Keratinocyte (primary cell): ENCODE results near the gene TRABD2B. TPM values are rescaled to one million over a fixed set of nuclear protein-coding genes. Genes with fewer than 3 reads are reported as not detected.

Experiments used
- DNase-seq: peaks from one replicate; pipeline ENCODE4 v3.0.0-alpha.2; 2011; ENCODE audit warnings: low read depth, missing footprints, low spot score
- FAIRE-seq: peaks from 2 replicates; lab custom pipeline; 2011; peaks lifted over from hg19 to GRCh38; lab: Jason Lieb, UNC
- H2AFZ ChIP-seq: 2 replicates; pipeline ENCODE4 v1.6.0; 2012; ENCODE audit warnings: low read length, control low read depth, inconsistent platforms; ENCODE audit not compliant: control insufficient read depth
- H3K27ac ChIP-seq: 2 replicates; pipeline ENCODE4 v1.5.1; 2011; ENCODE audit warnings: low read length; ENCODE audit not compliant: control insufficient read depth, insufficient read depth
- H3K27me3 ChIP-seq: 3 replicates; pipeline ENCODE4 v1.6.0; 2011; ENCODE audit warnings: low read length; ENCODE audit not compliant: control insufficient read depth, insufficient read depth; ENCODE audit errors: extremely low read depth
- H3K36me3 ChIP-seq, 2 experiments: 2 replicates in 1 of 2; 3 replicates in 1 of 2; pipeline ENCODE4 v1.5.1; 2011; ENCODE audit warnings: low read length in 2 of 2, mild to moderate bottlenecking in 1 of 2; ENCODE audit not compliant: control insufficient read depth in 2 of 2, insufficient read depth in 2 of 2; ENCODE audit errors: extremely low read depth in 1 of 2
- H3K4me1 ChIP-seq: 3 replicates; pipeline ENCODE4 v1.5.1; 2011; ENCODE audit warnings: low read length; ENCODE audit not compliant: control insufficient read depth, insufficient read depth; ENCODE audit errors: extremely low read depth
- H3K4me2 ChIP-seq: 3 replicates; pipeline ENCODE4 v1.6.0; 2011; ENCODE audit warnings: low read depth, low read length; ENCODE audit not compliant: control insufficient read depth, insufficient read depth; ENCODE audit errors: extremely low read depth
- H3K4me3 ChIP-seq, 3 experiments: fragments of 200-600 bp in 1 of 3; sonication (generic) in 1 of 3; 2 replicates in 2 of 3; 3 replicates in 1 of 3; pipeline ENCODE4 v1.5.1; 2011 to 2016; ENCODE audit warnings: low read length in 3 of 3, mild to moderate bottlenecking in 3 of 3, control low read depth in 2 of 3, inconsistent platforms in 1 of 3, low read depth in 1 of 3, mixed read lengths in 1 of 3, mixed run types in 1 of 3, moderate library complexity in 1 of 3; ENCODE audit not compliant: control insufficient read depth in 2 of 3, insufficient read depth in 2 of 3; ENCODE audit errors: extremely low read depth in 1 of 3
- H3K79me2 ChIP-seq: 2 replicates; pipeline ENCODE4 v1.6.0; 2012; ENCODE audit warnings: low read length; ENCODE audit not compliant: control insufficient read depth, insufficient read depth
- H3K9ac ChIP-seq: 3 replicates; pipeline ENCODE4 v1.6.0; 2011; ENCODE audit warnings: low read length; ENCODE audit not compliant: control insufficient read depth, insufficient read depth; ENCODE audit errors: extremely low read depth
- H3K9me1 ChIP-seq: 3 replicates; pipeline ENCODE4 v1.6.0; 2011; ENCODE audit warnings: low read length; ENCODE audit not compliant: control insufficient read depth, insufficient read depth; ENCODE audit errors: extremely low read depth
- H3K9me3 ChIP-seq: 2 replicates; pipeline ENCODE4 v1.5.1; 2012; ENCODE audit warnings: low read depth, low read length; ENCODE audit not compliant: control insufficient read depth
- H4K20me1 ChIP-seq: 3 replicates; pipeline ENCODE4 v1.6.0; 2011; ENCODE audit warnings: low read length; ENCODE audit not compliant: control insufficient read depth, insufficient read depth; ENCODE audit errors: extremely low read depth
- EZH2 ChIP-seq: IDR thresholded peaks from one replicate; pipeline ENCODE4 v1.6.1; 2012; ENCODE audit warnings: inconsistent platforms, mild to moderate bottlenecking, low read length, moderate library complexity
- dilution Hi-C: fragments of 300-500 bp; cut with MboI; formaldehyde crosslinking; loops from one replicate; pipeline ENCODE4 v1.7.0; 2020; ENCODE audit warnings: low sequenced_read_pairs; ENCODE audit not compliant: extremely low pct_ligation_motif_present
- polyA plus RNA-seq, 5 experiments: library from polyadenylated mRNA; depleted of rRNA in 3 of 5; stranded (reverse) in 3 of 5; stranded (forward) in 1 of 5; unstranded in 1 of 5; fragments of >200 nt; gene quantifications; 1 replicate in 1 of 5; 2 replicates in 3 of 5; 3 replicates in 1 of 5; pipeline versions ENCODE4 v1.2.1 to v1.2.3, GENCODE V29; 2011 to 2012; ENCODE audit warnings: missing spikeins in 2 of 5, low read depth in 1 of 5, low replicate concordance in 1 of 5
- TF ChIP-seq, protein P1 (sequence below), 3 experiments: IDR thresholded peaks in 1 of 3; conservative IDR thresholded peaks in 1 of 3; optimal IDR thresholded peaks in 1 of 3; 2 replicates in 2 of 3; 3 replicates in 1 of 3; pipeline versions ENCODE3 to v1.5.1; 2011; ENCODE audit warnings: low read length in 3 of 3, mild to moderate bottlenecking in 3 of 3, moderate library complexity in 2 of 3, control low read depth in 1 of 3, inconsistent platforms in 1 of 3; ENCODE audit not compliant: insufficient read depth in 2 of 3; ENCODE audit errors: extremely low read depth in 1 of 3

TRABD2B gene
- polyA plus RNA-seq, 1 donor (not counting 4 experiments of a cell fraction or from before 2014, with no cell fraction given) = 0.13 TPM

DNA sequence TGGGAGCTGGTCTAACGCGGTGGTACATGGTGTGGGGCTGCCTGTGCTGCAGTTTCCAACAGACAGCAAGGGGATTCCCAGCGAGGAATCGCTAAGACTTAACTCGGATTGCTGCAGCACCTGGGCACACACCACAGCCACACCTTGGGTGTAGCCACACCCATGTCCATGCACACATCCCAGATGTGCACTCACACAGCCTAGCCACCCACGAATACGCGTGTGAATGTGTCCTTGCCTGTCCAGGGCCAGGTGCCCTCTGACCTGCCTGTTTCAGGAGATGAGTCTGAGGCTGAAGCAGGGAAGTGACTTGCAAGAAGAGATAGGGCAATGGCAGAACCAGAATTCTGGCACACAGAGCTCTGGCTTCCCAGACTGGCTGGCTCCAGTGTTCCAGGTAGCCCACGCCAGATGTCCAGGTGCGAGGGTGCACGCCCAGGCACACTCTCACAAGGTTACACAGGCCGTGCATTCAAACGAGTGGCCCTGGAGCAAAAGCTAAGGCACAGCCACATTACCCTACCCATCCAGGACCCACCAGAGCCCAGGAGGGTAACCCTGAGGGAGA, 272.7 kb downstream of the TRABD2B start:
- no peak overlapping the region for H2AFZ ChIP-seq
- no peak overlapping the region for H3K4me2 ChIP-seq
- no peaks in the 10 kb centered on the region for H3K9me1 ChIP-seq
- peaks cover 3% of the 10 kb centered on the region for H4K20me1 ChIP-seq
- H3K4me3 ChIP-seq = no peak overlapping the region
- H3K27me3 ChIP-seq = peaks cover 39% of the 10 kb centered on the region
- H3K36me3 ChIP-seq = no peaks in the 10 kb centered on the region
- H3K9me3 ChIP-seq = no peaks in the 10 kb centered on the region
- no peak overlapping the region for H3K9ac ChIP-seq
- no peak for TF ChIP-seq EZH2
- TF ChIP-seq, protein P1, sequence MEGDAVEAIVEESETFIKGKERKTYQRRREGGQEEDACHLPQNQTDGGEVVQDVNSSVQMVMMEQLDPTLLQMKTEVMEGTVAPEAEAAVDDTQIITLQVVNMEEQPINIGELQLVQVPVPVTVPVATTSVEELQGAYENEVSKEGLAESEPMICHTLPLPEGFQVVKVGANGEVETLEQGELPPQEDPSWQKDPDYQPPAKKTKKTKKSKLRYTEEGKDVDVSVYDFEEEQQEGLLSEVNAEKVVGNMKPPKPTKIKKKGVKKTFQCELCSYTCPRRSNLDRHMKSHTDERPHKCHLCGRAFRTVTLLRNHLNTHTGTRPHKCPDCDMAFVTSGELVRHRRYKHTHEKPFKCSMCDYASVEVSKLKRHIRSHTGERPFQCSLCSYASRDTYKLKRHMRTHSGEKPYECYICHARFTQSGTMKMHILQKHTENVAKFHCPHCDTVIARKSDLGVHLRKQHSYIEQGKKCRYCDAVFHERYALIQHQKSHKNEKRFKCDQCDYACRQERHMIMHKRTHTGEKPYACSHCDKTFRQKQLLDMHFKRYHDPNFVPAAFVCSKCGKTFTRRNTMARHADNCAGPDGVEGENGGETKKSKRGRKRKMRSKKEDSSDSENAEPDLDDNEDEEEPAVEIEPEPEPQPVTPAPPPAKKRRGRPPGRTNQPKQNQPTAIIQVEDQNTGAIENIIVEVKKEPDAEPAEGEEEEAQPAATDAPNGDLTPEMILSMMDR (optimal IDR thresholded peaks at IDR 0.05 in 1 of 3, IDR thresholded peaks at IDR 0.05 in 1 of 3, conservative IDR thresholded peaks at IDR 0.05 in 1 of 3; ENCODE audit: extremely low read depth in 1 of 3, insufficient read depth in 2 of 3, low read length in 3 of 3) = no peak
- no peaks in the 10 kb centered on the region for H3K79me2 ChIP-seq
- peaks cover 16% of the 10 kb centered on the region for H3K4me1 ChIP-seq
- FAIRE-seq = no peak
- DNase-seq = no peak
- dilution Hi-C loops = no loop called here
- no peak overlapping the region for H3K27ac ChIP-seq

DNA sequence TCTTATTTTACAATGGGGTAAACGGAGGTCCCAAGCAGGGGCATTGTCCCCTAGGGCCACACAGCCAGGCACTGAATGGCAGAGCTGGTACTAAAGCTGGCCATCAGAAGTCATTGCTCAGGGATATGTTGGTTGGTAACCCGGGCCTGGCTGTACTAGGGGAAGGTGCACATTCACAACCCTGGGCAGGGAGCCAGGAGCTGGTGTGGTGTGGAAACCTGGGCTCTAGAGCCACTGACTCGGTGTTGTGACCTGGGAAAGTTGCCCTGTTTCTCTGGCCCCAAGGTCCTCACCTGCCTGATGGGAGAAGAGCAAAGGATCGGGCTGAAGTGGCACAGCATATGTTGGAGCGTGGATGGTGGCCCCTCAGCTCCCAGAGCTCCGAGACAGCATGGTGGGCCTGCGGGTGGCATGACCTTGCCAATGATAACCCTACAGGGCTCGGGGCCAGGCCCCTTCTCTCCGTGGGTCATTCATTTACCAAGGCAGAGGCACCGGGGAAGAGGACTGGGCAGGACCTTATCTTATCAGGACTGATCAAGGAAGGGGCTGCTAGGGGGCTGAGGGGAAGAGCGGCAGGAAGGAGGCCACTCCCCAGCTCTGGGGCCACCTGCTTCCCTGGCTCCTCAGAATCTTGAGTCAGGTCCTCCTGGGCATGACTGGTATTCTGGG, 274.1 kb downstream of the TRABD2B start:
- Histone ChIP-seq H3K4me2 (no peak overlapping the region), H3K27ac (no peak overlapping the region), H4K20me1 (peaks cover 3% of the 10 kb centered on the region), H3K36me3 (no peaks in the 10 kb centered on the region), H3K4me3 (no peak overlapping the region), H3K27me3 (peaks cover 42% of the 10 kb centered on the region), H3K9ac (no peak overlapping the region), H3K4me1 (peaks cover 14% of the 10 kb centered on the region), H3K79me2 (no peaks in the 10 kb centered on the region), H3K9me3 (no peaks in the 10 kb centered on the region), H2AFZ (no peak overlapping the region), H3K9me1 (no peaks in the 10 kb centered on the region)
- dilution Hi-C loops = no loop called here
- DNase-seq = no peak
- FAIRE-seq = no peak
- no peak for TF ChIP-seq EZH2
- TF ChIP-seq, protein P1 (optimal IDR thresholded peaks at IDR 0.05 in 1 of 3, IDR thresholded peaks at IDR 0.05 in 1 of 3, conservative IDR thresholded peaks at IDR 0.05 in 1 of 3; ENCODE audit: extremely low read depth in 1 of 3, insufficient read depth in 2 of 3, low read length in 3 of 3) = no peak
